ENCODE measurements around the gene ANKS6. TPM values are rescaled to one million over a fixed set of nuclear protein-coding genes. Genes with fewer than 3 reads are reported as not detected.

ANKS6 gene
- total and polyA plus RNA-seq, 10 donors: 4.9 to 9.4 (median 7.0) TPM

- TF ChIP-seq POLR2A (IDR thresholded peaks at IDR 0.05) (no peak), POLR2AphosphoS5 (IDR thresholded peaks at IDR 0.05) (no peak), CTCF (IDR thresholded peaks at IDR 0.05 in 8 of 11, conservative IDR thresholded peaks at IDR 0.05 in 3 of 11) (no peak)
- intact Hi-C loops (cut with DNase I; ENCODE audit: low total_unique reads): no loop called here
- WGBS, 5 donors: 91 to 97% (median 92%) methylated on average over 9 of the region's 9 CpGs
Measured at GRCh38 chr9:98732801-98733200, 63.6 kb downstream of the ANKS6 start.

GRCh38 chr9:98732091-98732490 is 64.3 kb downstream of the ANKS6 start:
- DNase-seq: no peak
- Histone ChIP-seq H3K4me3 (no peak overlapping the region), H3K4me1 (peaks cover 0 to 2% (median 0%) of the 10 kb centered on the region in 6 donors), H3K36me3 (peaks cover 0 to 40% (median 9%) of the 10 kb centered on the region in 6 donors), H3K9me3 (no peaks in the 10 kb centered on the region), H3K27me3 (replicated peaks in 1 of 7) (no peaks in the 10 kb centered on the region), H3K27ac (no peak overlapping the region)
- WGBS, 5 donors: 84 to 89% (median 86%) methylated on average over 10 of the region's 10 CpGs
- TF ChIP-seq POLR2A (IDR thresholded peaks at IDR 0.05) (no peak), POLR2AphosphoS5 (IDR thresholded peaks at IDR 0.05) (no peak), CTCF (IDR thresholded peaks at IDR 0.05 in 8 of 11, conservative IDR thresholded peaks at IDR 0.05 in 3 of 11) (no peak)
- intact Hi-C loops (cut with DNase I; ENCODE audit: low total_unique reads): no loop called here

More at GRCh38 chr9:98732801-98733200, 63.6 kb downstream of the ANKS6 start:
- Histone ChIP-seq H3K36me3 (peaks cover 0 to 41% (median 9%) of the 10 kb centered on the region in 6 donors), H3K27ac (no peak overlapping the region), H3K4me3 (no peak overlapping the region), H3K9me3 (peaks cover 0 to 3% (median 0%) of the 10 kb centered on the region in 8 donors), H3K4me1 (no peaks in the 10 kb centered on the region), H3K27me3 (replicated peaks in 1 of 7) (no peaks in the 10 kb centered on the region)
- no peak for DNase-seq

GRCh38 chr9:98730871-98731270 is 65.5 kb downstream of the ANKS6 start:
- WGBS, 5 donors: 85 to 90% (median 86%) methylated on average over 4 to 5 of the region's 5 CpGs
- H3K4me3 ChIP-seq: no peak overlapping the region
- H3K36me3 ChIP-seq: peaks cover 0 to 28% (median 4%) of the 10 kb centered on the region in 6 donors
- peaks cover 0 to 10% (median 3%) of the 10 kb centered on the region in 6 donors for H3K4me1 ChIP-seq
- TF ChIP-seq POLR2A (IDR thresholded peaks at IDR 0.05) (no peak), POLR2AphosphoS5 (IDR thresholded peaks at IDR 0.05) (no peak), CTCF (IDR thresholded peaks at IDR 0.05 in 8 of 11, conservative IDR thresholded peaks at IDR 0.05 in 3 of 11) (no peak)
- no peak overlapping the region for H3K27ac ChIP-seq
- intact Hi-C loops (cut with DNase I; ENCODE audit: low total_unique reads): no loop called here
- H3K27me3 ChIP-seq (replicated peaks in 1 of 7): peaks cover 0 to 4% (median 0%) of the 10 kb centered on the region in 7 donors
- H3K9me3 ChIP-seq: no peaks in the 10 kb centered on the region
- no peak for DNase-seq

- 83 to 94% (median 89%) methylated on average over 7 to 11 of the region's 11 CpGs for WGBS, 5 donors
- Histone ChIP-seq H3K27me3 (replicated peaks in 1 of 7) (peaks cover 0 to 27% (median 0%) of the 10 kb centered on the region in 7 donors), H3K4me1 (peaks cover 0 to 10% (median 3%) of the 10 kb centered on the region in 6 donors), H3K9me3 (peaks cover 0 to 9% (median 0%) of the 10 kb centered on the region in 8 donors), H3K4me3 (no peak overlapping the region), H3K27ac (no peak overlapping the region), H3K36me3 (peaks cover 0 to 4% (median 0%) of the 10 kb centered on the region in 6 donors)
- TF ChIP-seq POLR2AphosphoS5 (IDR thresholded peaks at IDR 0.05): no peak
- TF ChIP-seq CTCF (IDR thresholded peaks at IDR 0.05 in 8 of 11, conservative IDR thresholded peaks at IDR 0.05 in 3 of 11): no peak
- no peak for TF ChIP-seq POLR2A (IDR thresholded peaks at IDR 0.05)
- intact Hi-C loops (cut with DNase I; ENCODE audit: low total_unique reads): no loop called here
- DNase-seq: no peak
Measured at GRCh38 chr9:98728500-98728899, 67.9 kb downstream of the ANKS6 start.

Measured in spleen (tissue), 11 donors.